Mesendoderm (in vitro differentiated cells): ENCODE results near the gene LAMTOR1.
"Not testable (repeated sequence)": the region's sequence is repeated elsewhere in the genome, so short reads cannot be mapped to it uniquely, and the experiment has no call there.

Experiments
- DNase-seq: peaks from one replicate; pipeline ENCODE4 v3.0.0; 2013
- H2AK5ac ChIP-seq: 2 replicates; pipeline ENCODE4 v1.6.1; 2013; ENCODE audit warnings: low read length, inconsistent platforms
- H2BK120ac ChIP-seq: 2 replicates; pipeline ENCODE4 v1.6.1; 2013; ENCODE audit warnings: low read depth, mild to moderate bottlenecking, low read length, moderate library complexity, mixed read lengths
- H2BK15ac ChIP-seq: replicated peaks from 2 replicates; pipeline ENCODE4 v1.6.1; 2013; ENCODE audit warnings: low read depth, mild to moderate bottlenecking, moderate library complexity
- H2BK5ac ChIP-seq: 2 replicates; pipeline ENCODE4 v1.6.1; 2013; ENCODE audit warnings: low read length, inconsistent platforms
- H3K18ac ChIP-seq: 2 replicates; pipeline ENCODE4 v1.6.1; 2013; ENCODE audit warnings: mild to moderate bottlenecking, low read length, mixed read lengths
- H3K23ac ChIP-seq: one replicate; pipeline ENCODE4 v1.6.1; 2013; ENCODE audit warnings: low read length
- H3K27ac ChIP-seq: 2 replicates; pipeline ENCODE4 v1.5.1; 2013; ENCODE audit warnings: low read depth, mild to moderate bottlenecking, inconsistent platforms, low read length, moderate library complexity
- H3K27me3 ChIP-seq: 2 replicates; pipeline ENCODE4 v1.6.1; 2013; ENCODE audit warnings: low read length, control low read depth, mild to moderate bottlenecking, inconsistent platforms; ENCODE audit not compliant: insufficient read depth, poor library complexity
- H3K36me3 ChIP-seq: 2 replicates; pipeline ENCODE4 v1.6.1; 2013; ENCODE audit warnings: low read length, inconsistent platforms; ENCODE audit not compliant: control insufficient read depth, insufficient read depth
- H3K4ac ChIP-seq: one replicate; pipeline ENCODE4 v1.6.1; 2013; ENCODE audit warnings: low read depth, mild to moderate bottlenecking, low read length, moderate library complexity
- H3K4me1 ChIP-seq: 2 replicates; pipeline ENCODE4 v1.6.1; 2013; ENCODE audit warnings: low read depth, low read length, inconsistent platforms; ENCODE audit not compliant: control insufficient read depth
- H3K4me2 ChIP-seq: 2 replicates; pipeline ENCODE4 v1.6.1; 2013; ENCODE audit warnings: low read length
- H3K4me3 ChIP-seq: 2 replicates; pipeline ENCODE4 v1.5.1; 2013; ENCODE audit warnings: mild to moderate bottlenecking, low read length
- H3K56ac ChIP-seq: one replicate; pipeline ENCODE4 v1.6.1; 2013; ENCODE audit warnings: low read length
- H3K79me1 ChIP-seq: 2 replicates; pipeline ENCODE4 v1.6.1; 2013; ENCODE audit warnings: low read length, inconsistent platforms
- H3K79me2 ChIP-seq: 2 replicates; pipeline ENCODE4 v1.6.1; 2013; ENCODE audit warnings: mild to moderate bottlenecking, low read length; ENCODE audit not compliant: control insufficient read depth, insufficient read depth
- H3K9ac ChIP-seq: 2 replicates; pipeline ENCODE4 v1.6.1; 2013; ENCODE audit warnings: low read length, inconsistent platforms
- H4K5ac ChIP-seq: one replicate; pipeline ENCODE4 v1.6.1; 2013; ENCODE audit warnings: low read length
- H4K8ac ChIP-seq: one replicate; pipeline ENCODE4 v1.6.1; 2013; ENCODE audit warnings: low read depth, mild to moderate bottlenecking, control low read depth, low read length, moderate library complexity
- WGBS: extraction: QIAGEN DNeasy Blood & Tissue Kit; methylation state at CpG from one replicate; pipeline ENCODE4 v1.1.7; 2013; ENCODE audit warnings: low lambda C conversion rate, missing lambda C conversion rate; ENCODE audit not compliant: insufficient coverage; ENCODE audit errors: extremely low coverage; 5-methylcytosine and 5-hydroxymethylcytosine counted together

Gene LAMTOR1

GRCh38 chr11:72142086-72142485 lies 39.0 kb upstream of the LAMTOR1 start:
- not testable (repeated sequence) for H3K4me3 ChIP-seq, H2BK5ac ChIP-seq, H2AK5ac ChIP-seq, H3K56ac ChIP-seq, H3K27ac ChIP-seq, H3K4me1 ChIP-seq, H3K4me2 ChIP-seq, H3K4ac ChIP-seq, H3K79me1 ChIP-seq, H4K5ac ChIP-seq, H3K9ac ChIP-seq, H3K27me3 ChIP-seq, H3K18ac ChIP-seq, H2BK120ac ChIP-seq, DNase-seq, H4K8ac ChIP-seq, H3K36me3 ChIP-seq, H3K23ac ChIP-seq, H2BK15ac ChIP-seq, H3K79me2 ChIP-seq
- no CpG with 5 or more reads among the region's 1 CpG for WGBS

- WGBS = no CpG with 5 or more reads among the region's 3 CpGs
- H3K4me3 ChIP-seq = no peak overlapping the region
- no peak overlapping the region for H3K4me2 ChIP-seq
- no peak overlapping the region for H4K8ac ChIP-seq
- H3K56ac ChIP-seq = no peak overlapping the region
- no peak overlapping the region for H4K5ac ChIP-seq
- no peak overlapping the region for H3K9ac ChIP-seq
- no peaks in the 10 kb centered on the region for H3K79me2 ChIP-seq
- no peaks in the 10 kb centered on the region for H3K79me1 ChIP-seq
- no peaks in the 10 kb centered on the region for H3K4me1 ChIP-seq
- H3K23ac ChIP-seq = no peak overlapping the region
- H3K27ac ChIP-seq = no peak overlapping the region
- H2AK5ac ChIP-seq = no peak overlapping the region
- no peak overlapping the region for H3K4ac ChIP-seq
- no peak overlapping the region for H2BK5ac ChIP-seq
- no peaks in the 10 kb centered on the region for H3K36me3 ChIP-seq
- no peak overlapping the region for H3K18ac ChIP-seq
- no peak for DNase-seq
- H2BK15ac ChIP-seq = no peak overlapping the region
- no peak overlapping the region for H2BK120ac ChIP-seq
- H3K27me3 ChIP-seq = no peaks in the 10 kb centered on the region
Measured at GRCh38 chr11:72141066-72141465, 38.0 kb upstream of the LAMTOR1 start.

- Histone ChIP-seq H3K36me3 (no peaks in the 10 kb centered on the region), H3K27ac (no peak overlapping the region), H3K23ac (no peak overlapping the region), H3K4me1 (no peaks in the 10 kb centered on the region), H2AK5ac (no peak overlapping the region), H2BK5ac (no peak overlapping the region), H3K56ac (no peak overlapping the region), H2BK120ac (no peak overlapping the region), H3K4me2 (no peak overlapping the region), H3K9ac (no peak overlapping the region), H3K4ac (no peak overlapping the region), H3K79me2 (no peaks in the 10 kb centered on the region), H3K27me3 (no peaks in the 10 kb centered on the region), H4K5ac (no peak overlapping the region), H3K18ac (no peak overlapping the region), H4K8ac (no peak overlapping the region), H3K79me1 (no peaks in the 10 kb centered on the region), H2BK15ac (no peak overlapping the region), H3K4me3 (no peak overlapping the region)
- no CpG with 5 or more reads among the region's 2 CpGs for WGBS
- no peak for DNase-seq
Measured at GRCh38 chr11:72140661-72141060, 37.6 kb upstream of the LAMTOR1 start.

- H3K23ac ChIP-seq = no peak overlapping the region
- H3K4me2 ChIP-seq = no peak overlapping the region
- no peak overlapping the region for H3K18ac ChIP-seq
- H3K79me1 ChIP-seq = no peaks in the 10 kb centered on the region
- H3K4me1 ChIP-seq = no peaks in the 10 kb centered on the region
- DNase-seq = no peak
- no peak overlapping the region for H4K8ac ChIP-seq
- H2BK15ac ChIP-seq = no peak overlapping the region
- H3K27me3 ChIP-seq = no peaks in the 10 kb centered on the region
- no CpG with 5 or more reads among the region's 11 CpGs for WGBS
- H3K4ac ChIP-seq = no peak overlapping the region
- H3K9ac ChIP-seq = no peak overlapping the region
- H4K5ac ChIP-seq = no peak overlapping the region
- H3K36me3 ChIP-seq = no peaks in the 10 kb centered on the region
- H2BK5ac ChIP-seq = no peak overlapping the region
- no peak overlapping the region for H2BK120ac ChIP-seq
- no peak overlapping the region for H3K27ac ChIP-seq
- no peak overlapping the region for H3K4me3 ChIP-seq
- H3K56ac ChIP-seq = no peak overlapping the region
- H2AK5ac ChIP-seq = no peak overlapping the region
- H3K79me2 ChIP-seq = no peaks in the 10 kb centered on the region
Measured at GRCh38 chr11:72139500-72139899, 36.4 kb upstream of the LAMTOR1 start.

GRCh38 chr11:72138821-72139390 lies 35.8 kb upstream of the LAMTOR1 start:
- no peak for DNase-seq
- H3K4me2 ChIP-seq = no peak overlapping the region
- no peaks in the 10 kb centered on the region for H3K79me2 ChIP-seq
- no peak overlapping the region for H3K4me3 ChIP-seq
- no peaks in the 10 kb centered on the region for H3K4me1 ChIP-seq
- no peak overlapping the region for H3K4ac ChIP-seq
- no peak overlapping the region for H2BK5ac ChIP-seq
- H3K23ac ChIP-seq = no peak overlapping the region
- H3K9ac ChIP-seq = no peak overlapping the region
- H3K36me3 ChIP-seq = no peaks in the 10 kb centered on the region
- no peak overlapping the region for H4K8ac ChIP-seq
- no peak overlapping the region for H3K56ac ChIP-seq
- H3K27me3 ChIP-seq = no peaks in the 10 kb centered on the region
- H2BK15ac ChIP-seq = no peak overlapping the region
- no peak overlapping the region for H2AK5ac ChIP-seq
- no peak overlapping the region for H3K27ac ChIP-seq
- no peak overlapping the region for H4K5ac ChIP-seq
- no peak overlapping the region for H2BK120ac ChIP-seq
- H3K18ac ChIP-seq = no peak overlapping the region
- H3K79me1 ChIP-seq = no peaks in the 10 kb centered on the region
- no CpG with 5 or more reads among the region's 12 CpGs for WGBS

- no peak overlapping the region for H2BK120ac ChIP-seq
- H2AK5ac ChIP-seq = no peak overlapping the region
- H3K4me2 ChIP-seq = no peak overlapping the region
- H3K27me3 ChIP-seq = no peaks in the 10 kb centered on the region
- no peaks in the 10 kb centered on the region for H3K79me2 ChIP-seq
- no peak overlapping the region for H3K27ac ChIP-seq
- no peak overlapping the region for H2BK15ac ChIP-seq
- H3K79me1 ChIP-seq = no peaks in the 10 kb centered on the region
- no peak overlapping the region for H3K23ac ChIP-seq
- H3K56ac ChIP-seq = no peak overlapping the region
- H3K18ac ChIP-seq = no peak overlapping the region
- H3K36me3 ChIP-seq = no peaks in the 10 kb centered on the region
- no peak overlapping the region for H4K5ac ChIP-seq
- H3K4me3 ChIP-seq = no peak overlapping the region
- no CpG with 5 or more reads among the region's 4 CpGs for WGBS
- no peak overlapping the region for H2BK5ac ChIP-seq
- H3K4me1 ChIP-seq = no peaks in the 10 kb centered on the region
- no peak overlapping the region for H4K8ac ChIP-seq
- no peak overlapping the region for H3K9ac ChIP-seq
- DNase-seq = no peak
- H3K4ac ChIP-seq = no peak overlapping the region
Measured at GRCh38 chr11:72136684-72137262, 33.7 kb upstream of the LAMTOR1 start.
